Aortic smooth muscle cell (primary cell): Measurements from ENCODE around the gene COL24A1. TPM values are rescaled to one million over a fixed set of nuclear protein-coding genes. Genes with fewer than 3 reads are reported as not detected.

Source experiments
- total RNA-seq: library from RNA; depleted of rRNA; stranded (reverse); fragments of >200 nt; gene quantifications from 2 replicates; pipeline ENCODE4 v1.2.3, GENCODE V29; 2014

The COL24A1 gene
- 0.87 and 1.2 TPM in 2 replicates for total RNA-seq

DNA sequence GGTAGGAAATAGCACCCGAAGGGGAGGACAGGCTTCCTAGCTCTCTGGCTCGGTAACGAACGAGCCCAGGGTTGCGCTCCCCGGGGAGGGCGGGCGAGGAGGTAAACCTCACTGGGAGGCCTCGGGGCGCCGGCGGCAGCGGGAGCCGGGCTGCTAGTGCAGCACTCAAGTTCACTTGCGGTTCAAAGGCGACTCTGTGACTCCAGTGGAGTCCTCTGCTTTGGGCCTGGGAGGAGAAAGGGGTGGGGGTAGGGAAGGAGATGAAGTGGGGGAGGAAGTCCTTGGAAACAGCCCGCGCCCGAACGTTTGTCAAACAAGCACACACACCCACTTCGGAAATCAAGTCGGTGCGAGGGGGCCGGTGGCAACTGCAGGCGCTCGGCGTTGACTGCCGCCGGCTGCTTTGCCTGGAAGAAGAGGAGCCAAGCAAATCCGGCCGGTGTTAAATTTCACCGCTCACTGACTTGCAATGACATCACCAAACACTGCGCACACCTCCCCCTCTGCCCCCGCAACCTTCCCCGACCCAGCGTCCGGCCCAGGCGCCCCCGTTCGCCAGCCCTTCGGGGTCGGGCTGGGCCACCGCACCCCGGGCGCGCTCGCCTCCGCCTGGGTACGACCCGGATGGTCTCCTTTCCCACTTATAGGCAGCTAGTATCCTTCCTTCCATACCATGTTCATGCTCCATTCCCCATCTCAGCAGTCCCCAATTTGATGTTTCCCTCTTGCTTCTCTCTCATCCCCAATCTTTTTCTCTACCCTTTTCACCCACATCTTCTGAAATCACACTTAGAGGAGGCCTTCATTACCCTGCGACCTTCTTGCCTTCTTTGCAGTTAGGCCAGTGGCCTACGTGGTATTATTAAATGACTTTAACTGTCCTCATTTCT is at the start of gene COL24A1:
TSS of gene COL24A1 (minus strand) at position 207 of the 890 bp plus-strand sequence. CDS start 376 bp downstream, outside the sequence.

DNA sequence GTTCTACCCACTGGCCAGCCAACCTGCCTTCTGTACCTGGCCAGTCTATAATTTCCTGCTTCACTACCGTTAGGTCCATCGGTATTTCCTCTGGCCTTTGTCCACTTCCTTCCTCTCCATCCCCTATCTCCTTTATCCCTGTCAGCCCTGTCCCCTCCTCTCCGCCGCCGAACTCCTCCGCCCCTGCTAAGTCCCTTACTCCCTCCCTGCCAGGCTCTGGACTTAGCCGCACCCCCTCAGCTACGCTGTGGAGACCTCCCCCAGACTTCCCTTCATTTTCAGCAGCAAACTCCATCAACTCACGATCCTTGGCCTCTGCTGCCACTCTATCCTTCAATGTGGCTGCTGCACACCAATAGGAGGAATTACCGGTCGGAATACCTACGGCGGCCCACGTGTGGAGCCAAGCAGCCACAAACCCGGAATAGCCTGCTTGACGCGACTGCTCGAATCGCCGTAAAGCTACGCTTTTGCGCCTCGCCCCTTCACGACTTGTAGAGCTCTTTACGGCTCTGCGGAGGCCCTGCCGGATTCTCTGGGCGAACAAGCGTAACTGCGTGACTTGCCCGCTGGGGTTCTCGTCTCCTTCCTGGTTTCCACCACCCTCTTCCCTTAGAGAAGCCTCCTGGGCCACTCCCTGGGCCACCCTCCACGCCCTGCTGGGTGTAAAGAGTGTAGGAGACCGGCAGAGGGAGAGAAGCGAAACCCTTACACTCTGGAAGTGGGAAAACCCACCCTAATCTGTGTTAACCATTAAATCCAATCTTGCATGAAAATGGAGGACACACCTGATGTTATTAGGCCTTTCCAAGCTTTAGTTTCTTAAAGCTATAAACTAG is 448.4 kb downstream of the COL24A1 start, which contains the start of gene ZNHIT6:
TSS of gene ZNHIT6 (minus strand) at position 444 of the 839 bp plus-strand sequence. CDS start at position 295, 149 bp downstream.

Other genes starting within 250 kb of the COL24A1 start
- 20.6 and 32.8 TPM in 2 replicates for gene ODF2L, start 239.6 kb upstream of the COL24A1 start, total RNA-seq